HepG2 (cell line): ENCODE data around the gene PITHD1. TPM values are rescaled to one million over a fixed set of nuclear protein-coding genes. Genes with fewer than 3 reads are reported as not detected.
A peak's percentile ranks its signal among the peaks of the same experiment; 100 is the strongest.

Experiments
- BORCS8-MEF2B ChIP-seq: sonication (generic); formaldehyde crosslinking; IDR thresholded peaks from 2 replicates; pipeline ENCODE4 v1.8.0; 2022; ENCODE audit warnings: mild to moderate bottlenecking, missing genetic modification reagents
- HOXA7 ChIP-seq: sonication (generic); formaldehyde crosslinking; IDR thresholded peaks from 2 replicates; pipeline ENCODE4 v1.8.1; 2022; ENCODE audit warnings: mild to moderate bottlenecking, missing genetic modification reagents, moderate library complexity
- JUNB ChIP-seq: sonication (generic); formaldehyde crosslinking; IDR thresholded peaks from 2 replicates; pipeline ENCODE4 v1.8.0; 2022; ENCODE audit warnings: missing genetic modification reagents, mild to moderate bottlenecking, borderline replicate concordance
- MAFG ChIP-seq: sonication (generic); formaldehyde crosslinking; IDR thresholded peaks from 2 replicates; pipeline ENCODE4 v1.5.1; 2020; ENCODE audit warnings: mild to moderate bottlenecking, missing genetic modification reagents
- RARA ChIP-seq: IDR thresholded peaks from 2 replicates; pipeline ENCODE4 v1.6.1; 2016; ENCODE audit warnings: missing genetic modification reagents, missing compliant biosample characterization
- U2AF2 ChIP-seq: fragments of 200-400 bp; formaldehyde crosslinking; IDR thresholded peaks from 2 replicates; pipeline ENCODE4 v1.6.1; 2017; ENCODE audit warnings: low read depth, mild to moderate bottlenecking, low read length
- YEATS2 ChIP-seq: sonication (generic); formaldehyde crosslinking; IDR thresholded peaks from 2 replicates; pipeline ENCODE4 v1.4.0; 2020; ENCODE audit warnings: missing genetic modification reagents, borderline replicate concordance
- ZNF12 ChIP-seq: sonication (generic); formaldehyde crosslinking; IDR thresholded peaks from 2 replicates; pipeline ENCODE4 v1.5.0; 2020; ENCODE audit warnings: missing genetic modification reagents
- ZNF232 ChIP-seq: sonication (generic); formaldehyde crosslinking; IDR thresholded peaks from 2 replicates; pipeline ENCODE4 v1.4.0; 2020; ENCODE audit warnings: missing genetic modification reagents, borderline replicate concordance
- ZNF333 ChIP-seq: sonication (generic); formaldehyde crosslinking; IDR thresholded peaks from 2 replicates; pipeline ENCODE4 v1.4.0; 2020; ENCODE audit warnings: mild to moderate bottlenecking, missing genetic modification reagents, borderline replicate concordance
- ZNF343 ChIP-seq: sonication (generic); formaldehyde crosslinking; IDR thresholded peaks from 2 replicates; pipeline ENCODE4 v1.4.0; 2020; ENCODE audit warnings: mild to moderate bottlenecking, missing genetic modification reagents
- ZNF44 ChIP-seq: sonication (generic); formaldehyde crosslinking; IDR thresholded peaks from 2 replicates; pipeline ENCODE4 v1.5.1; 2020; ENCODE audit warnings: mild to moderate bottlenecking, missing genetic modification reagents
- polyA plus RNA-seq, 8 experiments: library from polyadenylated mRNA; depleted of rRNA in 3 of 8; stranded (reverse) in 7 of 8; unstranded in 1 of 8; fragments of >200 nt; fragmentation: Illumina TruSeq in 4 of 8; extraction: Trizol in 4 of 8; gene quantifications; 2 replicates each; pipeline versions ENCODE4 v1.2.1 to v1.2.3, GENCODE V29; 2011 to 2016; ENCODE audit warnings: low read depth in 4 of 8, missing spikeins in 1 of 8, mixed read lengths in 1 of 8; ENCODE audit not compliant: insufficient read depth in 1 of 8
- total RNA-seq, 5 experiments: library from RNA; depleted of rRNA; stranded (reverse); fragments of >200 nt; fragmentation: Illumina TruSeq; extraction: Trizol; gene quantifications; 2 replicates each; pipeline ENCODE4 v1.2.3, GENCODE V29; 2016; ENCODE audit warnings: low read depth in 1 of 5
- TF ChIP-seq, protein P1 (sequence below): sonication (generic); formaldehyde crosslinking; conservative IDR thresholded peaks from 2 replicates; pipeline ENCODE4 v1.8.0; 2022; ENCODE audit warnings: mild to moderate bottlenecking, moderate library complexity, missing genetic modification reagents
- TF ChIP-seq, protein P2 (sequence below): sonication (generic); formaldehyde crosslinking; IDR thresholded peaks from 2 replicates; pipeline ENCODE4 v1.5.0; 2020; ENCODE audit warnings: missing genetic modification reagents, mild to moderate bottlenecking, borderline replicate concordance
- TF ChIP-seq, protein P3 (sequence below): sonication (generic); formaldehyde crosslinking; IDR thresholded peaks from 2 replicates; pipeline ENCODE4 v1.4.0; 2020; ENCODE audit warnings: missing genetic modification reagents, borderline replicate concordance
- TF ChIP-seq, protein P4 (sequence below): sonication (generic); formaldehyde crosslinking; IDR thresholded peaks from 2 replicates; pipeline ENCODE4 v1.4.0; 2020; ENCODE audit warnings: missing genetic modification reagents, borderline replicate concordance
- TF ChIP-seq, protein P5 (sequence below): sonication (generic); formaldehyde crosslinking; IDR thresholded peaks from 2 replicates; pipeline ENCODE4 v1.4.0; 2020; ENCODE audit warnings: mild to moderate bottlenecking, missing genetic modification reagents

Gene PITHD1
- total and polyA plus RNA-seq, 2 of the 13 experiments (the other 11 are each of a cell fraction or from before 2014, with no cell fraction given) = 28.0 to 37.3 TPM

DNA sequence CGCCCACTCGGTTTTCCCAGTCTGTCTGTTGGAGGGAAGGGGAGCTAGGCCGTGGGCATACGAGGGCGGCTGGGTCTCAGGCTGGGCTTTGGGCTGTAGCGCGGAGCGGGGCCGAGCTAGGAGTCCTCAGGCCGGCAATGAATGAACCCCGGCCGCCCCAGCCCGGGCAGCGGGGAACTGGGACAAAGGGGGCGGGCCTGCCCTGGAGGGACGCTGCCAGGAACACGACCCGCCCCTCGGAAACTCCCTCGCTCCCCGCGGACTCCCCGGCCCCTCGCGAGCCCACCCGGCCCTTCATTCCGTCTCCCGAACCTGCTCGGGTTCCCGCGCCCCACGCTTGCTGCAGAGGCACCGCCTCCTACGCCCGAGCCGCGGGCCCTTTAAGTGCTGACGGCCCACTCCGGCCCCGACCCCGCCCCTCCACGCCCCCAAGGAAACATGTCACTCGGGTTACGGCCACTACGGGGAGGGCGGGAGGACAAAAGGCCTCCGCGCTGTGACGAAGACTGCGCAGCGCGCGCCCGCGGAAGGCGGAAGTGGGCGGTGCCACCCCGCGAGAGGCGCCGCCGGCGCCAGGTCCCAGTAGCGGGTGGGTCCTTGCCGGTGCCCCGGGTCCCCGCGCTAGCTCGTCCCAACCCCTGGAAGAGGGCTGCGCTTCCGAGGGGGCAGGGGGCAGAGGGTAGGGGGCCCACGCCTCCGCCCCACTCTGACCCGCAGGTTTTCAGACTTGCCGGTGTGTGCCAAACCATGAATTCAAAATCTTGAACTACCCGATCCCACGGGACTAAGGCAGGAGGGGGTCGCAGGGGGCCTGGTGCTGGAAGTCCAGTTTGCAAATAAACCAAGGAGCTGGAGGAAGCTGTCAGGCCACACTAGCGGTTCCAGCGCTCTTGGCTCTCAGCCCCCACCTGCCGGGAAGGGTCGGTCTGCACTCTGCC lies 22.5 kb downstream of the PITHD1 start, which contains the start of gene GALE (continued):
- TF ChIP-seq, protein P1, sequence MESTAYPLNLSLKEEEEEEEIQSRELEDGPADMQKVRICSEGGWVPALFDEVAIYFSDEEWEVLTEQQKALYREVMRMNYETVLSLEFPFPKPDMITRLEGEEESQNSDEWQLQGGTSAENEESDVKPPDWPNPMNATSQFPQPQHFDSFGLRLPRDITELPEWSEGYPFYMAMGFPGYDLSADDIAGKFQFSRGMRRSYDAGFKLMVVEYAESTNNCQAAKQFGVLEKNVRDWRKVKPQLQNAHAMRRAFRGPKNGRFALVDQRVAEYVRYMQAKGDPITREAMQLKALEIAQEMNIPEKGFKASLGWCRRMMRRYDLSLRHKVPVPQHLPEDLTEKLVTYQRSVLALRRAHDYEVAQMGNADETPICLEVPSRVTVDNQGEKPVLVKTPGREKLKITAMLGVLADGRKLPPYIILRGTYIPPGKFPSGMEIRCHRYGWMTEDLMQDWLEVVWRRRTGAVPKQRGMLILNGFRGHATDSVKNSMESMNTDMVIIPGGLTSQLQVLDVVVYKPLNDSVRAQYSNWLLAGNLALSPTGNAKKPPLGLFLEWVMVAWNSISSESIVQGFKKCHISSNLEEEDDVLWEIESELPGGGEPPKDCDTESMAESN (CRISPR knock-in tag) = no peak; the same call in none of the 2 replicates
- TF ChIP-seq ZNF12 (CRISPR knock-in tag) (no peak), ZNF343 (peak; percentile 72; the same call in 1 of the 2 replicates), RARA (CRISPR knock-in tag) (peak; percentile 37; the same call in 1 of the 2 replicates), BORCS8-MEF2B (no peak; the same call in 1 of the 2 replicates), ZNF333 (CRISPR knock-in tag) (peak; percentile 72; the same call in 1 of the 2 replicates), U2AF2 (no peak), YEATS2 (CRISPR knock-in tag) (0 out of 2 replicates have a peak, but pooled peaks have one; percentile 46), HOXA7 (CRISPR knock-in tag) (no peak), MAFG (CRISPR knock-in tag) (no peak), ZNF232 (CRISPR knock-in tag) (no peak), ZNF44 (CRISPR knock-in tag) (no peak; the same call in none of the 2 replicates), JUNB (CRISPR knock-in tag) (no peak)
- TF ChIP-seq, protein P2, sequence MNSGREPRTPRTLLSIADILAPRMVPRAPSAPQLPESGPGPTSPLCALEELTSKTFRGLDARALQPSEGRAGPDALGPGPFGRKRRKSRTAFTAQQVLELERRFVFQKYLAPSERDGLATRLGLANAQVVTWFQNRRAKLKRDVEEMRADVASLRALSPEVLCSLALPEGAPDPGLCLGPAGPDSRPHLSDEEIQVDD (CRISPR knock-in tag) = no peak; the same call in 1 of the 2 replicates
- TF ChIP-seq, protein P3, sequence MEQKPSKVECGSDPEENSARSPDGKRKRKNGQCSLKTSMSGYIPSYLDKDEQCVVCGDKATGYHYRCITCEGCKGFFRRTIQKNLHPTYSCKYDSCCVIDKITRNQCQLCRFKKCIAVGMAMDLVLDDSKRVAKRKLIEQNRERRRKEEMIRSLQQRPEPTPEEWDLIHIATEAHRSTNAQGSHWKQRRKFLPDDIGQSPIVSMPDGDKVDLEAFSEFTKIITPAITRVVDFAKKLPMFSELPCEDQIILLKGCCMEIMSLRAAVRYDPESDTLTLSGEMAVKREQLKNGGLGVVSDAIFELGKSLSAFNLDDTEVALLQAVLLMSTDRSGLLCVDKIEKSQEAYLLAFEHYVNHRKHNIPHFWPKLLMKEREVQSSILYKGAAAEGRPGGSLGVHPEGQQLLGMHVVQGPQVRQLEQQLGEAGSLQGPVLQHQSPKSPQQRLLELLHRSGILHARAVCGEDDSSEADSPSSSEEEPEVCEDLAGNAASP (CRISPR knock-in tag) = peak; percentile 49
- TF ChIP-seq, protein P4, sequence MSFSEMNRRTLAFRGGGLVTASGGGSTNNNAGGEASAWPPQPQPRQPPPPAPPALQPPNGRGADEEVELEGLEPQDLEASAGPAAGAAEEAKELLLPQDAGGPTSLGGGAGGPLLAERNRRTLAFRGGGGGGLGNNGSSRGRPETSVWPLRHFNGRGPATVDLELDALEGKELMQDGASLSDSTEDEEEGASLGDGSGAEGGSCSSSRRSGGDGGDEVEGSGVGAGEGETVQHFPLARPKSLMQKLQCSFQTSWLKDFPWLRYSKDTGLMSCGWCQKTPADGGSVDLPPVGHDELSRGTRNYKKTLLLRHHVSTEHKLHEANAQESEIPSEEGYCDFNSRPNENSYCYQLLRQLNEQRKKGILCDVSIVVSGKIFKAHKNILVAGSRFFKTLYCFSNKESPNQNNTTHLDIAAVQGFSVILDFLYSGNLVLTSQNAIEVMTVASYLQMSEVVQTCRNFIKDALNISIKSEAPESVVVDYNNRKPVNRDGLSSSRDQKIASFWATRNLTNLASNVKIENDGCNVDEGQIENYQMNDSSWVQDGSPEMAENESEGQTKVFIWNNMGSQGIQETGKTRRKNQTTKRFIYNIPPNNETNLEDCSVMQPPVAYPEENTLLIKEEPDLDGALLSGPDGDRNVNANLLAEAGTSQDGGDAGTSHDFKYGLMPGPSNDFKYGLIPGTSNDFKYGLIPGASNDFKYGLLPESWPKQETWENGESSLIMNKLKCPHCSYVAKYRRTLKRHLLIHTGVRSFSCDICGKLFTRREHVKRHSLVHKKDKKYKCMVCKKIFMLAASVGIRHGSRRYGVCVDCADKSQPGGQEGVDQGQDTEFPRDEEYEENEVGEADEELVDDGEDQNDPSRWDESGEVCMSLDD (CRISPR knock-in tag) = no peak
- TF ChIP-seq, protein P5, sequence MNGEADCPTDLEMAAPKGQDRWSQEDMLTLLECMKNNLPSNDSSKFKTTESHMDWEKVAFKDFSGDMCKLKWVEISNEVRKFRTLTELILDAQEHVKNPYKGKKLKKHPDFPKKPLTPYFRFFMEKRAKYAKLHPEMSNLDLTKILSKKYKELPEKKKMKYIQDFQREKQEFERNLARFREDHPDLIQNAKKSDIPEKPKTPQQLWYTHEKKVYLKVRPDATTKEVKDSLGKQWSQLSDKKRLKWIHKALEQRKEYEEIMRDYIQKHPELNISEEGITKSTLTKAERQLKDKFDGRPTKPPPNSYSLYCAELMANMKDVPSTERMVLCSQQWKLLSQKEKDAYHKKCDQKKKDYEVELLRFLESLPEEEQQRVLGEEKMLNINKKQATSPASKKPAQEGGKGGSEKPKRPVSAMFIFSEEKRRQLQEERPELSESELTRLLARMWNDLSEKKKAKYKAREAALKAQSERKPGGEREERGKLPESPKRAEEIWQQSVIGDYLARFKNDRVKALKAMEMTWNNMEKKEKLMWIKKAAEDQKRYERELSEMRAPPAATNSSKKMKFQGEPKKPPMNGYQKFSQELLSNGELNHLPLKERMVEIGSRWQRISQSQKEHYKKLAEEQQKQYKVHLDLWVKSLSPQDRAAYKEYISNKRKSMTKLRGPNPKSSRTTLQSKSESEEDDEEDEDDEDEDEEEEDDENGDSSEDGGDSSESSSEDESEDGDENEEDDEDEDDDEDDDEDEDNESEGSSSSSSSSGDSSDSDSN (CRISPR knock-in tag) = peak; percentile 71; the same call in 1 of the 2 replicates
